H1 (cell line): ENCODE results near the gene CRY1. TPM values are rescaled to one million over a fixed set of nuclear protein-coding genes. Genes with fewer than 3 reads are reported as not detected.

Source experiments
- CTCF ChIA-PET: fragments of 300-600 bp; sonication (Branson Sonifier 250); formaldehyde crosslinking; loops from one replicate; lab custom pipeline; 2021; ENCODE audit not compliant: partially characterized antibody; lab: Charles Lee
- POLR2A ChIA-PET: fragments of 300-600 bp; sonication (Branson Sonifier 250); formaldehyde crosslinking; loops from one replicate; lab custom pipeline; 2021; ENCODE audit warnings: inconsistent platforms; ENCODE audit not compliant: partially characterized antibody; lab: Charles Lee
- DNase-seq, 2 experiments: peaks; one replicate each; pipeline versions ENCODE4 v3.0.0 to v3.0.0-alpha.2; 2010 to 2022; ENCODE audit warnings: low spot score in 2 of 2, low read depth in 1 of 2, mixed read lengths in 1 of 2
- FAIRE-seq: peaks from 2 replicates; lab custom pipeline; 2011; peaks lifted over from hg19 to GRCh38; lab: Jason Lieb, UNC
- H2AFZ ChIP-seq: 2 replicates; pipeline ENCODE4 v1.8.1; 2012; ENCODE audit warnings: low read length, inconsistent platforms
- H2AK5ac ChIP-seq: 2 replicates; pipeline ENCODE4 v1.6.1; 2013; ENCODE audit warnings: low read depth, low read length
- H2BK120ac ChIP-seq: replicated peaks from 2 replicates; pipeline ENCODE3; 2013; ENCODE audit warnings: low read depth, low read length, inconsistent platforms
- H2BK12ac ChIP-seq: 2 replicates; pipeline ENCODE4 v1.6.1; 2013; ENCODE audit warnings: low read depth, low read length
- H2BK15ac ChIP-seq: 2 replicates; pipeline ENCODE4 v1.6.1; 2013; ENCODE audit warnings: low read length
- H2BK20ac ChIP-seq: 2 replicates; pipeline ENCODE4 v1.6.1; 2013; ENCODE audit warnings: low read length
- H2BK5ac ChIP-seq: 2 replicates; pipeline ENCODE4 v1.6.1; 2013; ENCODE audit warnings: low read depth, low read length
- H3K14ac ChIP-seq: 2 replicates; pipeline ENCODE4 v1.6.1; 2013; ENCODE audit warnings: inconsistent platforms; ENCODE audit not compliant: insufficient read length
- H3K18ac ChIP-seq: 2 replicates; pipeline ENCODE4 v1.6.1; 2013; ENCODE audit warnings: low read length; ENCODE audit errors: extremely low read depth
- H3K23ac ChIP-seq: 2 replicates; pipeline ENCODE4 v1.6.1; 2013; ENCODE audit warnings: inconsistent platforms; ENCODE audit not compliant: insufficient read length
- H3K23me2 ChIP-seq: 2 replicates; pipeline ENCODE4 v1.6.1; 2013; ENCODE audit warnings: low read depth, low read length
- H3K27ac ChIP-seq: 2 replicates; pipeline ENCODE4 v1.6.1; 2011; ENCODE audit warnings: low read depth, low read length, inconsistent platforms
- H3K27me3 ChIP-seq, 4 experiments: replicated peaks in 1 of 4; 1 replicate in 1 of 4; 2 replicates in 3 of 4; pipeline versions ENCODE4 v1.6.1 to v1.8.1; 2011 to 2013; ENCODE audit warnings: low read length in 3 of 4, mild to moderate bottlenecking in 3 of 4, inconsistent platforms in 2 of 4, mixed read lengths in 2 of 4, moderate library complexity in 1 of 4; ENCODE audit not compliant: control insufficient read depth in 3 of 4, insufficient read depth in 3 of 4; ENCODE audit errors: extremely low read depth in 1 of 4
- H3K36me3 ChIP-seq, 4 experiments: 2 replicates each; pipeline versions ENCODE4 v1.6.1 to v1.8.1; 2011 to 2013; ENCODE audit warnings: mild to moderate bottlenecking in 4 of 4, low read length in 3 of 4, moderate library complexity in 2 of 4, control low read depth in 1 of 4, inconsistent platforms in 1 of 4; ENCODE audit not compliant: insufficient read depth in 4 of 4, control insufficient read depth in 2 of 4
- H3K4ac ChIP-seq: replicated peaks from 2 replicates; pipeline ENCODE3; 2013; ENCODE audit warnings: low read length, low read depth, mixed read lengths, inconsistent platforms; ENCODE audit not compliant: insufficient read length
- H3K4me1 ChIP-seq, 4 experiments: replicated peaks in 1 of 4; 1 replicate in 1 of 4; 2 replicates in 3 of 4; pipeline versions ENCODE4 v1.6.1 to v1.8.1; 2011 to 2013; ENCODE audit warnings: low read length in 3 of 4, inconsistent platforms in 2 of 4, mixed read lengths in 1 of 4; ENCODE audit not compliant: insufficient read depth in 4 of 4, control insufficient read depth in 3 of 4
- H3K4me2 ChIP-seq, 2 experiments: 2 replicates each; pipeline versions ENCODE4 v1.6.1 to v1.8.1; 2011 to 2013; ENCODE audit warnings: low read depth in 2 of 2, low read length in 2 of 2, control low read depth in 1 of 2, inconsistent platforms in 1 of 2, mild to moderate bottlenecking in 1 of 2; ENCODE audit not compliant: insufficient read depth in 1 of 2
- H3K4me3 ChIP-seq, 4 experiments: fragments of 200-600, 300-600 bp in 1 of 4; sonication (generic), shearing (Covaris generic), sonication (Bioruptor Twin) in 1 of 4; 2 replicates each; pipeline versions ENCODE4 v1.5.1 to v1.8.1; 2011 to 2016; ENCODE audit warnings: low read length in 4 of 4, low read depth in 3 of 4, control low read depth in 2 of 4, inconsistent platforms in 2 of 4, mild to moderate bottlenecking in 2 of 4, mixed read lengths in 1 of 4, moderate library complexity in 1 of 4; ENCODE audit not compliant: insufficient read depth in 2 of 4; ENCODE audit errors: extremely low read depth in 1 of 4
- H3K56ac ChIP-seq: replicated peaks from 2 replicates; pipeline ENCODE3; 2013; ENCODE audit warnings: low read depth, mild to moderate bottlenecking, mixed read lengths, low read length, inconsistent platforms; ENCODE audit not compliant: insufficient read length
- H3K79me1 ChIP-seq: 2 replicates; pipeline ENCODE4 v1.6.1; 2013; ENCODE audit warnings: low read depth, low read length, control low read depth
- H3K79me2 ChIP-seq, 2 experiments: 2 replicates each; pipeline versions ENCODE4 v1.6.1 to v1.8.1; 2012 to 2013; ENCODE audit warnings: low read length in 2 of 2, mild to moderate bottlenecking in 2 of 2, inconsistent platforms in 1 of 2; ENCODE audit not compliant: insufficient read depth in 2 of 2, control insufficient read depth in 1 of 2
- H3K9ac ChIP-seq, 4 experiments: replicated peaks in 1 of 4; 1 replicate in 1 of 4; 2 replicates in 3 of 4; pipeline versions ENCODE4 v1.6.1 to v1.8.1; 2011 to 2013; ENCODE audit warnings: low read depth in 3 of 4, low read length in 3 of 4, control low read depth in 2 of 4, mild to moderate bottlenecking in 2 of 4, moderate library complexity in 2 of 4, inconsistent platforms in 1 of 4; ENCODE audit errors: extremely low read depth in 1 of 4
- H3K9me3 ChIP-seq, 2 experiments: 2 replicates each; pipeline versions ENCODE4 v1.6.1 to v1.8.1; 2012 to 2013; ENCODE audit warnings: mild to moderate bottlenecking in 2 of 2, moderate library complexity in 2 of 2, control low read depth in 1 of 2, inconsistent platforms in 1 of 2, low read depth in 1 of 2, low read length in 1 of 2, mixed read lengths in 1 of 2; ENCODE audit not compliant: insufficient read depth in 2 of 2
- H4K20me1 ChIP-seq, 2 experiments: replicated peaks in 1 of 2; 2 replicates each; pipeline versions ENCODE3 to v1.8.1; 2011 to 2013; ENCODE audit warnings: inconsistent platforms in 2 of 2, low read length in 2 of 2, mild to moderate bottlenecking in 1 of 2; ENCODE audit not compliant: insufficient read depth in 2 of 2, control insufficient read depth in 1 of 2
- H4K5ac ChIP-seq: 2 replicates; pipeline ENCODE4 v1.6.1; 2013; ENCODE audit warnings: low read length, low read depth, mixed read lengths, inconsistent platforms; ENCODE audit not compliant: insufficient read length
- H4K8ac ChIP-seq: 2 replicates; pipeline ENCODE4 v1.8.0; 2013; ENCODE audit warnings: mild to moderate bottlenecking, moderate library complexity, low read length, inconsistent platforms; ENCODE audit not compliant: insufficient read depth; ENCODE audit errors: extremely low read depth
- H4K91ac ChIP-seq: replicated peaks from 2 replicates; pipeline ENCODE3; 2013; ENCODE audit warnings: low read length, mixed read lengths, inconsistent platforms; ENCODE audit not compliant: insufficient read length
- POLR2A ChIP-seq, 2 experiments: IDR thresholded peaks; 1 replicate in 1 of 2; 2 replicates in 1 of 2; pipeline ENCODE4 v1.6.1; 2011; ENCODE audit warnings: low read depth in 2 of 2, low read length in 2 of 2, mild to moderate bottlenecking in 2 of 2; ENCODE audit errors: control extremely low read depth in 1 of 2
- RAD21 ChIP-seq, 2 experiments: IDR thresholded peaks in 1 of 2; conservative IDR thresholded peaks in 1 of 2; 2 replicates each; pipeline ENCODE4 v1.6.1; 2011; ENCODE audit warnings: low read depth in 2 of 2, low read length in 2 of 2, improper control_type of control experiment in 1 of 2, inconsistent platforms in 1 of 2, mild to moderate bottlenecking in 1 of 2, moderate library complexity in 1 of 2
- WGBS, 2 experiments: shearing (Covaris generic) in 1 of 2; methylation state at CpG; one replicate each; pipeline versions ENCODE4 v1.1.6 to v1.1.7; 2013 to 2015; ENCODE audit warnings: low lambda C conversion rate in 2 of 2, mixed read lengths in 2 of 2, inconsistent platforms in 1 of 2, low coverage in 1 of 2, missing lambda C conversion rate in 1 of 2; ENCODE audit not compliant: insufficient replicate concordance in 2 of 2, insufficient coverage in 1 of 2, insufficient read length in 1 of 2; ENCODE audit errors: extremely low coverage in 1 of 2, missing lambda C conversion rate in 1 of 2; 5-methylcytosine and 5-hydroxymethylcytosine counted together
- polyA plus RNA-seq, 7 experiments: library from polyadenylated mRNA; depleted of rRNA in 3 of 7; stranded (reverse) in 5 of 7; unstranded in 2 of 7; fragments of >200 nt in 5 of 7; fragments of 200-250 nt in 2 of 7; gene quantifications; 1 replicate in 5 of 7; 2 replicates in 1 of 7; 4 replicates in 1 of 7; pipeline versions ENCODE4 v1.2.1 to v1.2.3, GENCODE V29; 2011 to 2013; ENCODE audit warnings: missing spikeins in 2 of 7, mixed read lengths in 2 of 7
- total RNA-seq: library from RNA; stranded (reverse); fragmentation: NEBNext Ultra II Directional; extraction: Animal tissue kit (Norgen Biotek cat#: 25700); gene quantifications from 2 replicates; pipeline ENCODE4 v1.2.1, GENCODE V29; 2021

CRY1 gene
- total and polyA plus RNA-seq, 2 of the 8 experiments (the other 6 are each of a cell fraction or from before 2014, with no cell fraction given): 13.6 to 25.1 TPM

- Histone ChIP-seq H3K79me1 (no peaks in the 10 kb centered on the region), H2BK15ac (no peak overlapping the region), H3K18ac (no peak overlapping the region), H3K4me1 (peaks cover 0 to 5% (median 0%) of the 10 kb centered on the region in 4 experiments; a peak in 2 of 7 replicates), H3K4me3 (no peak overlapping the region), H2AFZ (no peak overlapping the region), H2AK5ac (no peak overlapping the region), H3K9ac (no peak overlapping the region), H3K4ac (no peak overlapping the region), H2BK5ac (no peak overlapping the region), H2BK120ac (no peak overlapping the region), H2BK12ac (no peak overlapping the region), H3K36me3 (no peaks in the 10 kb centered on the region), H3K23ac (no peak overlapping the region), H3K56ac (no peak overlapping the region), H3K9me3 (no peaks in the 10 kb centered on the region), H3K27me3 (no peaks in the 10 kb centered on the region), H4K8ac (no peak overlapping the region), H3K79me2 (no peaks in the 10 kb centered on the region), H4K91ac (no peak overlapping the region), H3K4me2 (no peak overlapping the region)
- ChIA-PET CTCF (interaction anchor here (0.8 to 12.9 kb wide), 29 partner anchors 9 to 488 kb away, joined by 3 to 193 read pairs (median 4); a partner anchor contains a TSS), POLR2A (no interaction called here)
- 93% methylated on average over 4 of the region's 4 CpGs; no CpG with 5 or more reads in 1 of the 2 experiments for WGBS, 2 experiments
- no peak for TF ChIP-seq POLR2A (IDR thresholded peaks at IDR 0.05; ENCODE audit: control extremely low read depth in 1 of 2, low read depth in 2 of 2, low read length in 2 of 2)
- peak in 1 of 2 experiments; percentile 25; a peak in 1 of 4 replicates for TF ChIP-seq RAD21 (IDR thresholded peaks at IDR 0.05 in 1 of 2, conservative IDR thresholded peaks at IDR 0.05 in 1 of 2; ENCODE audit: low read depth in 2 of 2, low read length in 2 of 2)
- TF ChIP-seq, all 59 proteins: peak for 1
- Histone ChIP-seq H3K27ac (no peak overlapping the region), H4K5ac (no peak overlapping the region), H4K20me1 (no peaks in the 10 kb centered on the region), H2BK20ac (no peak overlapping the region), H3K14ac (no peak overlapping the region), H3K23me2 (no peaks in the 10 kb centered on the region)
- DNase-seq (no peak), FAIRE-seq (no peak)
These were observed 40.1 kb upstream of the CRY1 start for GRCh38 chr12:107133462-107133861.
